KMS-11 (cell line): ENCODE results near the gene RAB9A.

ENCODE experiments used
- H2AFZ ChIP-seq: fragments of 200-600 bp; sonication (generic); 2 replicates; pipeline ENCODE4 v1.6.1; 2016; ENCODE audit warnings: antibody characterized with exemption, mixed run types, low read depth
- H3K27ac ChIP-seq: fragments of 200-600 bp; sonication (generic); 2 replicates; pipeline ENCODE4 v1.6.1; 2016; ENCODE audit warnings: mild to moderate bottlenecking, mixed run types
- H3K27me3 ChIP-seq: fragments of 200-600 bp; sonication (generic); 2 replicates; pipeline ENCODE4 v1.6.1; 2017; ENCODE audit warnings: mild to moderate bottlenecking, low read depth, mixed run types, moderate library complexity; ENCODE audit not compliant: insufficient read depth
- H3K36me3 ChIP-seq: fragments of 200-600 bp; sonication (generic); 2 replicates; pipeline ENCODE4 v1.6.1; 2017; ENCODE audit warnings: mild to moderate bottlenecking, mixed run types; ENCODE audit not compliant: insufficient read depth
- H3K4me1 ChIP-seq: fragments of 200-600 bp; sonication (generic); 2 replicates; pipeline ENCODE4 v1.6.1; 2016; ENCODE audit warnings: mild to moderate bottlenecking, low read depth, mixed run types; ENCODE audit not compliant: poor library complexity, severe bottlenecking
- H3K4me2 ChIP-seq: fragments of 200-600 bp; sonication (generic); 2 replicates; pipeline ENCODE4 v1.7.0; 2016; ENCODE audit warnings: mild to moderate bottlenecking, mixed run types
- H3K4me3 ChIP-seq: fragments of 200-600 bp; sonication (generic); IDR thresholded peaks from 2 replicates; pipeline ENCODE4 v1.6.1; 2017; ENCODE audit warnings: low read depth, low read length, mixed read lengths; ENCODE audit not compliant: insufficient read depth
- H3K79me2 ChIP-seq: fragments of 200-600 bp; sonication (generic); 2 replicates; pipeline ENCODE4 v1.6.1; 2016; ENCODE audit warnings: low read depth, mixed run types; ENCODE audit not compliant: insufficient read depth
- H3K9ac ChIP-seq: fragments of 200-600 bp; sonication (generic); 2 replicates; pipeline ENCODE4 v1.6.1; 2016; ENCODE audit warnings: mild to moderate bottlenecking, mixed run types
- H4K20me1 ChIP-seq: fragments of 200-600 bp; sonication (generic); 2 replicates; pipeline ENCODE4 v1.6.1; 2016; ENCODE audit warnings: mild to moderate bottlenecking, mixed run types; ENCODE audit not compliant: insufficient read depth
- CTCF ChIP-seq: fragments of 200-600 bp; sonication (generic); conservative IDR thresholded peaks from 2 replicates; pipeline ENCODE4 v1.6.1; 2017; ENCODE audit warnings: low read depth, mild to moderate bottlenecking, antibody characterized with exemption, low read length, moderate library complexity, mixed read lengths

RAB9A gene

DNA sequence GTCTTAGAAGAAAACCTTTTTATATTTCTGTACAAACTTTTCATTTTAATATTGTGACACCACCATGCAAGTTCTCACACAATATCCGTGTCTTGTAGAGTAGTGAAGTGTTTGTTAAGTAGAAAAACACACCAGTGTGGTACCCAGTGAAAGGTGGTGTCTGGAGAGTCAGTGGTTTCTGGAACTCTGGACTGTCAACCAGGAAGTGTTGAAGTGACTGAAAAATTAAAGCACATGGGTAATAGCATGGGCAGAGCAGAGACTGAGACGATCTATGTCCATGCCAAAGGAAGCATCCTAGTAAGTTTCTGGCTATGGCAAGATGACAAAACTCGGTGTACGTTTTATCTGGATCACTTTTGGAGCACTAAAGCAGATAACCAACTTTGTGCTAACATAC, 22.2 kb downstream of the RAB9A start:
- Histone ChIP-seq H3K4me2 (no peak overlapping the region), H3K4me3 (no peak overlapping the region), H3K27ac (no peak overlapping the region), H2AFZ (no peak overlapping the region), H3K27me3 (no peaks in the 10 kb centered on the region), H3K9ac (no peak overlapping the region), H3K79me2 (peaks cover 9% of the 10 kb centered on the region; the same call in 1 of the 2 replicates), H3K36me3 (no peaks in the 10 kb centered on the region), H4K20me1 (no peaks in the 10 kb centered on the region), H3K4me1 (no peaks in the 10 kb centered on the region)
- TF ChIP-seq CTCF = no peak

GRCh38 chrX:13716455-13716854, 27.5 kb downstream of the RAB9A start:
- no peak overlapping the region for H3K9ac ChIP-seq
- no peaks in the 10 kb centered on the region for H3K36me3 ChIP-seq
- H4K20me1 ChIP-seq = no peaks in the 10 kb centered on the region
- peaks cover 7% of the 10 kb centered on the region; the same call in 1 of the 2 replicates for H3K79me2 ChIP-seq
- TF ChIP-seq CTCF = no peak
- no peak overlapping the region for H2AFZ ChIP-seq
- H3K4me3 ChIP-seq = no peak overlapping the region
- no peak overlapping the region for H3K27ac ChIP-seq
- peaks cover 13% of the 10 kb centered on the region for H3K4me1 ChIP-seq
- no peaks in the 10 kb centered on the region for H3K27me3 ChIP-seq
- H3K4me2 ChIP-seq = no peak overlapping the region

DNA sequence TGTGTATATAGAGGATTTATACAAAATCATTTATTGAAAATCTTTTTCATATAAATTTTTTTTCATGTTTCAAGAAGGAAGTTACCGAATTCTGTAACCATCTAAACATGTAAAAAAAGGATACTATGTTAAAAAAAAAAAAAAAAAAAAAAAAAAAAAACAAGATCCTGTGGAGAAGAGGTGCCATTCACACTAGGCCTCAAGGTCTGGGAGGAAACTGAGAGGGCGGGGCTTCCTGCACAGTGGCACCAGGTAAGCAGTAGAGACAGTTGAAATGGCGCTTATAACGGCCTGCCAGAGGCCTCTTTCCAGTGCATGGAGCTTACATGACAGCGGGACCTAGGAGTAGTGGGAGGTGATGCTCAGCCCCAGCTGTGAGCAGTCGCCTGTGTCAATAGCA, 28.0 kb downstream of the RAB9A start:
- Histone ChIP-seq H3K4me1 (peaks cover 13% of the 10 kb centered on the region), H3K36me3 (no peaks in the 10 kb centered on the region), H2AFZ (no peak overlapping the region), H3K79me2 (0 out of 2 replicates have a peak, but pooled peaks cover 7% of the 10 kb centered on the region), H3K27me3 (no peaks in the 10 kb centered on the region), H3K9ac (no peak overlapping the region), H3K27ac (no peak overlapping the region), H4K20me1 (no peaks in the 10 kb centered on the region), H3K4me2 (no peak overlapping the region), H3K4me3 (no peak overlapping the region)
- no peak for TF ChIP-seq CTCF

DNA sequence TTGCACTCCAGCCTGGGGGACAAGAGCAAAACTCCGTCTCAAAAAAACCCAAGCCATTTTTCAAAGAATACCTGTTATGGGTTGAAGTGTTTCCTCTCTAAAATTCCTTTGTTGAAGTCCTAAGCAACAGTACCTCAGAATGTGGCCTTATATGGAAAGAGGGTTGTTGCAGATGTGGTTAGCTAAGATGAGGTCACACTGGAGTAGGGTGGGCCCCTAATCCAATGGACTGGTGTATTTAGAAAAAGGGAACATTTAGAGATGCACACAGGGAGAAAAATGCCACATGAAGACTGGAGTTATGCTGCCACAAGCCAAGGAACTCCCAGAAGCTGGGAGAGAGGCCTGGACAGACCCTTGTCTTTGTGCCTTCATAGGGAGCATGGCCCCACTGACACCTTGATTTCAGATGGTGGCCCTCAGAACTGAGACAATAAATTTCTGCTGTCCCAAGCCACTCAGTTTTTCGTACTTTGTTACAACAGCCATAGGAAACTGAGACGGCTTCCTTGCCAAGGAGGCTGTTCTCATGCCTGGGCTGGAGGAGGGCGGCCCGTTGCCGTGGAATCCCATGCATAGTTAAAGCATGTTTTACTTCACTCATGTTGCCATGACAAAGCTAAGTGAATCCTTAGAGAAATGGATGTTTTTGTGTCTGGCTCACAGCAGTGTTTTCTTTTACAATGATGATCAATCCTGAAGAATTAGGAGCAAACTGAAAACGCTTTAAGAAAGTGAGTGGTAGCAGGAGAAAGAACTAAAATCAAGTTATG, 29.0 kb downstream of the RAB9A start:
- Histone ChIP-seq H3K9ac (no peak overlapping the region), H3K4me1 (peaks cover 13% of the 10 kb centered on the region), H3K4me3 (no peak overlapping the region), H3K27ac (no peak overlapping the region), H4K20me1 (no peaks in the 10 kb centered on the region), H3K36me3 (no peaks in the 10 kb centered on the region), H3K4me2 (no peak overlapping the region), H3K27me3 (no peaks in the 10 kb centered on the region), H3K79me2 (0 out of 2 replicates have a peak, but pooled peaks cover 7% of the 10 kb centered on the region), H2AFZ (no peak overlapping the region)
- no peak for TF ChIP-seq CTCF
